Stimulated activated CD4-positive, alpha-beta T cell treated with anti-CD3 and anti-CD28 coated beads, Interleukin-4, amount 100 ng/mL, for 1 hour (primary cell): ENCODE measurements around the gene ANKMY2.
"Not testable (repeated sequence)": the region's sequence is repeated elsewhere in the genome, so short reads cannot be mapped to it uniquely, and the experiment has no call there.

Experiments
- DNase-seq: peaks from one replicate; pipeline ENCODE4 v3.0.0-alpha.2; 2020

The ANKMY2 gene

GRCh38 chr7:16645593-16646471, at the start of gene ANKMY2, which contains the start of gene BZW2:
Gene ANKMY2, minus strand, starts transcription at chr7:16645754. Its CDS starts 181 bp downstream, at chr7:16645573.
Gene BZW2, plus strand, starts transcription at chr7:16646181. Its CDS starts 19,263 bp downstream, at chr7:16665444.
- peak; percentile 91 for DNase-seq

DNA sequence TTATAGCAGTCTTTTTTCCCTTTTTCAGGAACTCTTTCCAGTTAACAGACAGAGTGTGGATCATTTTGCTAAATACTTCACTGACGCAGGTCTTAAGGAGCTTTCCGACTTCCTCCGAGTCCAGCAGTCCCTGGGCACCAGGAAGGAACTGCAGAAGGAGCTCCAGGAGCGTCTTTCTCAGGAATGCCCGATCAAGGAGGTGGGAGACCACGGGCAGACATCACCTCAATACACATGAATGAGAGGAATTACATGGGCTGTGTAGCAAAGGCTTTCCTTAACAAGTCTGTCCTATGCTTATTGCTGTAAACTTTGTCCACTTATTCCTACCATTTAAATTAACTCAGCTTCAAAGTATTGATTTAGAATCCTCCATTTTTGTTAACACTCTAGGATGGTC, 49.3 kb upstream of the ANKMY2 start:
- no peak for DNase-seq

DNA sequence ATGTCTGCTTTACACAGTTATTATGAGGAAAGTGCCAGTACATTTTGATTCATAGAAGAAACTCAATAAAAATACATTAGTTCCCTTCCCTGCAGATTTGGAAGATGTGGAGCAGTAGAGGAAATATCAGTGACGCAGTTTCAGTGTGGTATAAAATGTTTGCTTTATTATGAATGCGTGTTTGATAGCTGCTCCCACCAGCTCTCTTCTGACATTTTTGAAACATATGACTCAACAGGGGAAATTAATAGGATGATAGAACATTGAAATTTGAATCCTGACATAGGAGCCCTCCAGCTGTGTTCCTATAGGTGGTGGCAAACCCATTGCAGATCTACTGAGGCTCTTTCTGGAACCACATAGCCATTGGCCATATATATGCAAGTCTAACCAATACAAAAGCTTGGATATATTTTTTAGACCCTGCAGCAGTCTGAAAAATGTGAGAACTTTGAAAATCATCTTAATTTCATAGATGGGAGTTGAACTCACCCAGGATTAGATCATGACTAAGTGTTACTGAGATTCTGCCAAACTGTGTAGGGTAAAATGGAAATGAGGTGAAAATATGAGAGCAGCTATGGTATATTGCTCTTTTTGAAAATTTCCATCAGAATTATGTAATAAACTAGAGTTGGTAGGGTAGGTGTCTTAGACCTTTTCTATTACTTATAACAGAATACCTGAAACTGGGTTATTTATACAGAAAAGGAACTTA, 48.2 kb upstream of the ANKMY2 start:
- no peak for DNase-seq

DNA sequence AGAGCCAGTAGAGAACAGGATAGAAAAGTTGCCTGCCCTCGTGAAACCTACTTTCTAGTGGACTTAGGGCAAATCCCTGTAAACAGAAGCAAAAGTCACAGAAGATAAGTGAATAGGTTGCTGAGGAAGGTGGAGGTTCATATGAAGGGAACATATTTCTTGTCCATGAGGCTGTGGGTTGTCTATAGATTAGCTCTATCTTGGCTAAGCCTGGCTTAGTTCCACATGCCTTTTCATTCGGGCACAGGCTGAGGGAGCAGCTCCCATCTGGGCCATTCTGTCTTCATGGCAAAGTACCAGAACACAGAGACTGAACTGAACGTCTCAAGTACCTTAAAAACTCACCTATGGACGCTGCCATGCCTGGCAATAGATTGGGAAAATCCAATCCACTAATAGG, 45.7 kb upstream of the ANKMY2 start:
- DNase-seq: no peak

DNA sequence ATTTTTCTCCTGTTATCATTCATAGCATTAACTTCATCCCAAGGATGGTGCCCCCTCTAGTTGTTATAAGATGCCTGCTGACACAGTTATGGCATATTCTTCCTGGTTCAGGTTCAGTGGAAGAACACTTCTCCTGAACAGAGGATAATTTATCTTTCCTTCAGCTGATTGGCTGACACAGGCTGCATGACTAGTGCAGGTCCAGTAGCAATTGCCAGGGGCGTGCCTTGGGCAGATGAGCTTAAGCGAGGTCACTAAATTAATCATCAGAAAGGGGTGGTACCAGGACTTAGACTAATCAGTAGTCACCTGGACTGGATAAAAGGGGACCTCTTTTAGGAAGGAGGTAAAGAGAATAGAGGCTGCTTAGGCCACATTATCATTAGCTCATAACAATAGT, 42.7 kb upstream of the ANKMY2 start:
- DNase-seq: no peak

GRCh38 chr7:16685535-16685934, 40.0 kb upstream of the ANKMY2 start:
- no peak for DNase-seq

- DNase-seq: no peak
These were observed 39.4 kb upstream of the ANKMY2 start for GRCh38 chr7:16684935-16685334.

DNA sequence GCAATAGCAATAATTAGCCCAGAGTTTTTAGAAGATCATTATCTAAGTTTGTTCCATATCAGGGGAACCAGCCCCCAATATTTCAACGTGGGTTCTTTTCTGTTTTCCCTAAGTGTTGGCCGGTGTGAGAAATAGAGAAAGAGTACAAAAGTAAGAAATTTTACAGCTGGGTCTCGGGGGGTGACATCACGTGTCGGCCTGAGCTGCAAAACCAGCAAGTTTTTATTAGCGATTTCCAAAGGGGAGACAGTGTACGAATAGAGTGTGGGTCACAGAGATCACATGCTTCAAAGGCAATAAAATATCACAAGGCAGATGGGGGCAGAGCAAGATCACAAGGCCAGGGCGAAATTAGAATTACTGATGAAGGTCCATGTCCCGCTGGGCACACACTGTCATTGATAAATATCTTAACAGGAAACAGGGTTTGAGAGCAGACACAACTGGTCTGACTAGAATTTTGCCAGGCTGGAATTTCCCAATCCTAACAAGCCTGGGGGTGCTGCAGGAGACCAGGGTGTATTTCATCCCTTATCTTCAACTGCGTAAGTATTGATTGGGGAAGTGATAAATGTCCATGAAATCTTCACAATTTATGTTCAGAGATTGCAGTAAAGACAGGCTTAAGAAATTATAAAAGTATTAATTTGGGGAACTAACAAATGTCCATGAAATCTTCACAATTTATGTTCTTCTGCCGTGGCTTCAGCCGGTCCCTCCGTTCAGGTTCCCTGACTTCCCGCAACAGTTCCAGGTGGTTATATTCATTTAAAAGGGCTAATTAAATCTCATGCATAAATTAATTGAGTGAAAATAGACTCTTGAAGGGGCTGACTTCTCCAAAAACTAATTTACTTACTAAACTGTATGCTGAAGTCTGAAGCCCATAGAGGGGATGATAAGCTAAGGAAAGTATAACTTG, 33.4 kb upstream of the ANKMY2 start:
- DNase-seq: not testable (repeated sequence)

- DNase-seq: no peak
These were observed 32.5 kb upstream of the ANKMY2 start for GRCh38 chr7:16677978-16678494.

GRCh38 chr7:16675277-16675676, 29.7 kb upstream of the ANKMY2 start:
- no peak for DNase-seq

DNA sequence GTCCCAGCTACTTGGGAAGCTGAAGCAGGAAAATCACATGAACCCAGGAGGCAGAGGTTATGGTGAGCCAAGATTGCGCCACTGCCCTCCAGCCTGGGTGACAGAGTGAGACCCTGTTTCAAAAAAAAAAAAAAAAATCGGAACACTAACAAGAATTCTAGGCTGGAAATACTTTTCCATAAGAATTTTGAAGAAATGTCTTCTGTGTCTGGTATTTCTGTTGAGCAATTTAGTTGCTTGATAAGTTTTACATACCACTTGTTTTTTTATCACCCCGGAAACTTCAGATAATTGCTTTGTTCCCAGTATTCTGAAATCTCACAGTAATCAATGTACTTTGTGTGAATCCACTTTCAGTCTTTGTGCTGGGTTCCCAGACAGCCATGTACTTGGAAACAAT, 26.3 kb upstream of the ANKMY2 start:
- no peak for DNase-seq

DNA sequence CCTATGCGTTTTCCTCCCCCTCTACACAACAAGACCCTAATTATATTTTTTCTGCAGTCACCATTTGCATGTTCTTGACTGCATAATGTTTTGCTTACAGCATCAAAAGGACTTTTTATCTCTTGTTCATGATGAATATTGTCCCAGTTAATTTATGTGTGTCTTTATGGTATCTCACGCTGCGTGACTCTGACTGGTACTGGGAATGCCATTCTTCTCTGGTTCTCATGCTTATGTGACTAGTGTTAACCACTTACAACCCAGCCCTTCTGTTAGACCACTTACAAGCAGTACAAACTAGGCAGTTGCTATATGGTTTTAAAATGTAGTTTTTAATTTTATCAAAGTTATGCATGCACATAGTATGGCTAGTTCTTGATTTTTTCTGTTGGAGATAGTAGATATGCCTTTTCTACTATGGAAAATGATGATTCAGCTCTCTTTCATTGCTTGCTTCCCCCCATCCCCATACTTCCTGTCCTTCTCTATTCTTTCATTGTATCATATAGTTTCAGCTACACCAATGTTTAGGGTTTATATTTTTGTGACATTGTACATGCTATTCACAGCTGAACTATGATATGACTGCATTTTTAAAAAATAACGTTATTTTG, 25.3 kb upstream of the ANKMY2 start:
- no peak for DNase-seq

GRCh38 chr7:16670021-16670420, 24.5 kb upstream of the ANKMY2 start:
- no peak for DNase-seq

- no peak for DNase-seq
These were observed 24.0 kb upstream of the ANKMY2 start for GRCh38 chr7:16669581-16669980.

- DNase-seq: no peak
These were observed 23.4 kb upstream of the ANKMY2 start for GRCh38 chr7:16668978-16669377.

DNA sequence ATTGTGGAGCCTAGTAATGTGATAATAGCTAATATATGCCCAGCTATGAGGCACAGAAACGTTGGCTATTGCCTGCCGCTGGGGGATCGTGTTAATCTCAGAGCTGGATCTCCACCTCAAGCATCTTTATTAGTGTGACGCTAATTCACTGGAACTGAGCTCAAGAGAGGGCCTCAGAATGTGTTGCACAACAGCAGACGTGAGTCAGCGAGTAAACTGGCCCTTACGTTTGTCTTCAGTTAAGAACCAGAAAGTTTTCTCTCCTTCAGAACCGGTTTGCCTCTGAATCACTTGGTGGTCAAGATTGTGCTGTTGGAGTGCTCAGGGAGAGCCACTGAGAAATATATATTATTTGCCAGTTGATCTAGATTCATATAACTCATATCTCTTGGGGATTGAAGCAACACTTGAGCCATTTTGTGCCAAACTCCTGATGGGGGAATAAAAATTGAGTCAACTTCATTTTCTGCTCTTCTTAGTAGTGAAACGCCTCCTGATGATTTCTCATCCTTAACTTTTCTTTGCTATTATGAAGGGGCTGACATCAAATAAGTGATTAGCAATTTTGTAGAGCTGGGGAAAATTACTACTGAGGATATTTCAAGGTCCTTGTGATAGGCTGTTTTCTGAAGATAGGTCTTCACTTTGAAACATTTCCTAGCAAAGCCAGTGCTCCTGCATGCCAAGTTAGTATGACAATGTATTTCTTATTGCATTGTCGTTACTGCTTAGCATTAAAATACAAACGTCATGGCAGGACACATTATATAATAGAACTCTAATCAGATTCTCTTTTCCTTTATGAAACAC, 22.7 kb upstream of the ANKMY2 start:
- DNase-seq: no peak

DNA sequence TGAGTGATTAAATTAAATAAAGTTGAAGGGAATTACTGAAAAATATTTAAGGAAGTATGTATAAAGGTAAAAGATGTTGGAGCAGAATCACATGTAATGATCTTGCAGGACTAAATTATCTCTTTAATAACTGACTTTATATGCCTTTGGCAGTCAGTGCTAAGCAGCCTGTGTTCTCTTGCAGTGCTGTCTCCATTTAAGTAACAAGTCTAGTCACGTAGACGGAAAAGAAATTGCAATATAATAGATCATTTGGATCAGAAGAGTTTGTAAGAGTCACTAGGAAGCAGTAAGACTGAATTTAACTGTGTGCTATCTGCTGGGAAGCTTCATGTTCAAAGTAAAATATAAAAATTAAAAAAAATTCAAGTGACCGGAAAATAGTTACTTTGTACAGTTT, 21.8 kb upstream of the ANKMY2 start:
- no peak for DNase-seq

DNA sequence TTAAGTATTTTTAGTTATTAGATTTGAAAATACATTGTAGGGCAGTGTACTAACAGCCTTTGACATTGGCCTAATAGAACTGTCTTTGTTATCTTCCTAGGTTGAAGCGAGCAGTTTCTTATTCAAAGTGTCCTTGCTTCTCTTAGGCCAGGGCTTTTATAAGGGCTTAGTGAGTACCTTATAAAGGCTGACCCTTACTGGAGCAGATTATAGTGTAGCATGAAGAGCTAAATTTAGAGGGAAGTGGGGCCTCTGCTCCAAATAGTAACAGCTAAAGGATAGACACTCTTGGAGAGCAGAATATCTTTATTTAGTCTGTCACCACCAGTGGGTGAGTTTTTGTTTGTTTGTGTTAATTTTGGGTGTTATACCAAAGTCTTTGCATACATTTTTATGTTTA, 16.4 kb upstream of the ANKMY2 start:
- no peak for DNase-seq

GRCh38 chr7:16660702-16661464, 15.3 kb upstream of the ANKMY2 start:
- DNase-seq: no peak

- not testable (repeated sequence) for DNase-seq
These were observed 14.4 kb upstream of the ANKMY2 start for GRCh38 chr7:16659854-16660497.
